Epithelial cell of proximal tubule (primary cell): Measurements from ENCODE around the gene FKBP2. TPM values are rescaled to one million over a fixed set of nuclear protein-coding genes. Genes with fewer than 3 reads are reported as not detected.

Source experiments
- DNase-seq: peaks from one replicate; pipeline ENCODE4 v3.0.0-alpha.2; 2011; ENCODE audit warnings: low read depth
- H3K4me3 ChIP-seq: 2 replicates; pipeline ENCODE4 v1.5.1; 2011; ENCODE audit warnings: low read depth, mild to moderate bottlenecking, low read length
- total RNA-seq: library from RNA; depleted of rRNA; stranded (reverse); fragments of >200 nt; gene quantifications from 2 replicates; pipeline ENCODE4 v1.2.3, GENCODE V29; 2015
- TF ChIP-seq, protein P1 (sequence below): conservative IDR thresholded peaks from 2 replicates; pipeline ENCODE4 v1.5.1; 2012; ENCODE audit warnings: low read depth, mild to moderate bottlenecking, low read length

Gene FKBP2
- total RNA-seq, 1 donor from 2014 or later, result 184 TPM

DNA sequence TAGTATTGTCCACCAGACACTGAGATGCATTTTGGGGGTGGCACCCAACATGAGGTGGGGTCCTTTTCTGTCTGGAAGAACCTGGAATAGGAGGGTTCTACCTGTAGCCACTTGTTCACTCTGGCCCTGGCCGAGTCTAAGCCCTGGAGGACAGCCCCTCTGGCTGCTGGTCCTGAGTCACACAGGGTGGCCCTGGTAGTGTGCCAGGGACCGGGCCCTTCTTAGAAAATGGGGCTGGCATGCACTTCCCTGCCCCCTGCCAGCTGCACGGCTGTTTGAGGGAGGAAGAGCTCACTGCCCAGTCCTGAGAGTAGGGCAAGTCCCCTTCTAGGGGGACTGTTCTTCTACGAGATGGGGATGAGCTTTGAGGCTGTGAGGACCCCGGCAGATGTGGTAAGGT lies 12.6 kb downstream of the FKBP2 start:
- no peak overlapping the region for H3K4me3 ChIP-seq
- TF ChIP-seq, protein P1, sequence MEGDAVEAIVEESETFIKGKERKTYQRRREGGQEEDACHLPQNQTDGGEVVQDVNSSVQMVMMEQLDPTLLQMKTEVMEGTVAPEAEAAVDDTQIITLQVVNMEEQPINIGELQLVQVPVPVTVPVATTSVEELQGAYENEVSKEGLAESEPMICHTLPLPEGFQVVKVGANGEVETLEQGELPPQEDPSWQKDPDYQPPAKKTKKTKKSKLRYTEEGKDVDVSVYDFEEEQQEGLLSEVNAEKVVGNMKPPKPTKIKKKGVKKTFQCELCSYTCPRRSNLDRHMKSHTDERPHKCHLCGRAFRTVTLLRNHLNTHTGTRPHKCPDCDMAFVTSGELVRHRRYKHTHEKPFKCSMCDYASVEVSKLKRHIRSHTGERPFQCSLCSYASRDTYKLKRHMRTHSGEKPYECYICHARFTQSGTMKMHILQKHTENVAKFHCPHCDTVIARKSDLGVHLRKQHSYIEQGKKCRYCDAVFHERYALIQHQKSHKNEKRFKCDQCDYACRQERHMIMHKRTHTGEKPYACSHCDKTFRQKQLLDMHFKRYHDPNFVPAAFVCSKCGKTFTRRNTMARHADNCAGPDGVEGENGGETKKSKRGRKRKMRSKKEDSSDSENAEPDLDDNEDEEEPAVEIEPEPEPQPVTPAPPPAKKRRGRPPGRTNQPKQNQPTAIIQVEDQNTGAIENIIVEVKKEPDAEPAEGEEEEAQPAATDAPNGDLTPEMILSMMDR, result no peak
- DNase-seq, result no peak

DNA sequence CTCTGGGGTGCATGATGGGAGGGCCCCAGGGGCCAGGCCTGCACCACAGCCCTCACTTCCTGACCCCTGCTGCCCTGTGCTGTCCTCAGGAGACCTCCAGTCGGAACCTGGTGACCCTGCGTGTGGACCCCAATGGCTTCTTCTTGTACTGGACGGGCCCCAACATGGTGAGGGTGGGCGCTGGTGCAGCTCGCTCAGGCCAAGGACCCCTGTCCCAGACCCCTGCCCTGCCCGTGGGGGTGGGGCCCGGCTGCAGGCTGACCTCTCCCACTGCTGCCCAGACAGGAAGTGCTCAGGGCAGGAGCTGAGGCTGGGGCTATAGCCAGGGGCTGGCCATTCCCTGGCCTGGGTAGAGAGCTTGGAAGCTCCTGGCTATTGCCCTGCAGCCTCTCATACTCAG lies 13.4 kb downstream of the FKBP2 start:
- TF ChIP-seq, protein P1, result no peak
- no peak for DNase-seq
- no peak overlapping the region for H3K4me3 ChIP-seq

DNA sequence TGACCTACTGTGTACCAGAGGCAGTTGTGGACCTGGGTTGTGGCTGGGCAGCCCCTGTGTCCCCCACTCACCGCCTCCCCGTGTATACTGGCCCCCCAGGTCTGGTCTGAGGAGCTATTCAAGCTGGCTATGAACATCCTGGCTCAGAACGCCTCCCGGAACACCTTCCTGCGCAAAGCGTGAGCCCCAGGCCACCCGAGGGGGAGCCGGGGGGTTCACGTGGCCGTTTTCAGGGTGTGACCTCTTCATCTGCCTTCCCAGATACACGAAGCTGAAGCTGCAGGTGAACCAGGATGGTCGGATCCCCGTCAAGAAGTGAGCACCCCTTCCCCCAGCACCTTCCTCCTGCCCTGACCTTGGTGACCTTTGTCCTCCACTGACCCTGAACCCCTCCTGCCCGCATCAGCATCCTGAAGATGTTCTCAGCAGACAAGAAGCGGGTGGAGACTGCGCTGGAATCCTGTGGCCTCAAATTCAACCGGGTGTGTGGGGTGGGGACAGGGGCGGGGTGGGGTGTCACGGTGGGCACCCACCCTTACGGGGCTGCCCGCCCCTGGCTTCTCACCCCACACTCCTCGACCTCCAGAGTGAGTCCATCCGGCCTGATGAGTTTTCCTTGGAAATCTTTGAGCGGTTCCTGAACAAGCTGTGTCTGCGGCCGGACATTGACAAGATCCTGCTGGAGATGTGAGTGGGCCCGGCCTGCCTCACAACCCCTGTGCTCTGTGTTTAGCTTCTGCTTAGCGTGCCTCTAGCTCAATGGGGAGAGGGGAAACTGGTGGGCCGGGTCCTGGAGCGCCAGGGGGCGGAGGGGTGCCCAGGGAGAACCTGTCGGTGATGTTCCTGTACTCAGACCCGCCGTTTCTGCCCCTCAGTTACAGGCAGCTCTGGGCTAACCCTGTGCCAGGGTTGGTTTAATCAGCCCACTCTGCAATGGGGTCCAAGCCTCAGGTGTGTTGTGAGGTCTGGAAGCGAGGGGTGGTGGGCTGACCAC lies 14.5 kb downstream of the FKBP2 start:
- DNase-seq, result no peak
- TF ChIP-seq, protein P1, result no peak
- no peak overlapping the region for H3K4me3 ChIP-seq

DNA sequence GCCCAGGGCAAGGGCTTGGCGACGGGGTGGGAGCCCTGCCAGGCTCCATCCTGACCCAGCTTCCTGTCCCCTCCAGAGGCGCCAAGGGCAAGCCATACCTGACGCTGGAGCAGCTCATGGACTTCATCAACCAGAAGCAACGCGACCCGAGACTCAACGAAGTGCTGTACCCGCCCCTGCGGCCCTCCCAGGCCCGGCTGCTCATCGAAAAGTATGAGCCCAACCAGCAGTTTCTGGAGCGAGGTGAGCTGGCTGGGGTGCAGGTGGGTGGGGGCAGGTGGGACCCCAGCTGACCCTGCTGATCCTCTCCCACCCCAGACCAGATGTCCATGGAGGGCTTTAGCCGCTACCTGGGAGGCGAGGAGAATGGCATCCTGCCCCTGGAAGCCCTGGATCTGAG lies 15.4 kb downstream of the FKBP2 start:
- TF ChIP-seq, protein P1, result no peak
- no peak overlapping the region for H3K4me3 ChIP-seq
- DNase-seq, result no peak

DNA sequence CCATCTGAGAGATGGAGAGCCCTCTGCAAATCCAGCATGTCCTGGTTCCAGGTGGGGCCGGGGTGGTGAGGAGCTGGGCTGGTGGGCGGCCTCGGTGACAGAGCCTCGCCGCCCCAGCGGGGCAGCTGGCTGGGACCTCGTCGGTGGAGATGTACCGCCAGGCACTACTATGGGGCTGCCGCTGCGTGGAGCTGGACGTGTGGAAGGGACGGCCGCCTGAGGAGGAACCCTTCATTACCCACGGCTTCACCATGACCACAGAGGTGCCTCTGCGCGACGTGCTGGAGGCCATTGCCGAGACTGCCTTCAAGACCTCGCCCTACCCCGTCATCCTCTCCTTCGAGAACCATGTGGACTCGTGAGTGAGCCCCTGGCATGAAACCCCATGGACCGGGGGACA lies 17.5 kb downstream of the FKBP2 start:
- TF ChIP-seq, protein P1, result no peak

DNA sequence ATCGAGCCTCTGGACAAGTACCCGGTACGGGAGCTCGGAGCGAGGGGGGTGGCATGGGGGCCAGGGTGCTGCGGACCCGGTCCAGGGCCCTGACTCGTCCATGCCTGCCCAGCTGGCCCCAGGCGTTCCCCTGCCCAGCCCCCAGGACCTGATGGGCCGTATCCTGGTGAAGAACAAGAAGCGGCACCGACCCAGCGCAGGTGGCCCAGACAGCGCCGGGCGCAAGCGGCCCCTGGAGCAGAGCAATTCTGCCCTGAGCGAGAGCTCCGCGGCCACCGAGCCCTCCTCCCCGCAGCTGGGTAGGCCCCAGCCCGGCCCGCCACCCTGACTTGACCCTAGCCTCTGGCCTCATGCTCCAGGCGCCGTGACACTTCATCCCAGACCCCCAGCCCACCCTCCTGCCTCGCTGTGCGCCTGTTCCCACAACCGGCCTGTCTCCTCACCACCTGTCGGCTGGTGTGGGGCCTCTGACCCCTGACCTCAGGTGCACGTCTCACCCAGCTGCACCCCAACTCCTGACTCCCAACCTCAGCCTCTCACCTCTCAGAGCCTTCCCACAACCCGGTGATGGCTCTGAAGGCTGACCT lies 18.1 kb downstream of the FKBP2 start:
- no peak for DNase-seq
- H3K4me3 ChIP-seq, result no peak overlapping the region
- TF ChIP-seq, protein P1, result no peak

More for the DNA sequence above, 17.5 kb downstream of the FKBP2 start:
- DNase-seq, result no peak
- no peak overlapping the region for H3K4me3 ChIP-seq
